ENCODE results near the gene PEX11B.

PEX11B gene

GRCh38 chr1:145906954-145907753, 11.4 kb downstream of the PEX11B start:
- Mint-ChIP-seq H3K4me3 (no peak overlapping the region), H3K27ac (no peak overlapping the region), H3K36me3 (ENCODE audit: low read depth) (peaks cover 10% of the 10 kb centered on the region), H3K9me3 (no peaks in the 10 kb centered on the region), H3K27me3 (ENCODE audit: low read depth) (no peaks in the 10 kb centered on the region), H3K4me1 (ENCODE audit: low read depth) (peaks cover 5% of the 10 kb centered on the region)

- Mint-ChIP-seq H3K27me3 (ENCODE audit: low read depth) (no peaks in the 10 kb centered on the region), H3K27ac (no peak overlapping the region)
Observed at GRCh38 chr1:145901312-145902021, 17.1 kb downstream of the PEX11B start.

GRCh38 chr1:145898756-145899155, 19.8 kb downstream of the PEX11B start:
- Mint-ChIP-seq H3K4me3 (no peak overlapping the region), H3K4me1 (ENCODE audit: low read depth) (no peaks in the 10 kb centered on the region), H3K27me3 (ENCODE audit: low read depth) (no peaks in the 10 kb centered on the region), H3K27ac (no peak overlapping the region), H3K9me3 (no peaks in the 10 kb centered on the region), H3K36me3 (ENCODE audit: low read depth) (no peaks in the 10 kb centered on the region)

More at GRCh38 chr1:145901312-145902021, 17.1 kb downstream of the PEX11B start:
- Mint-ChIP-seq H3K4me1 (ENCODE audit: low read depth) (no peaks in the 10 kb centered on the region), H3K9me3 (no peaks in the 10 kb centered on the region), H3K36me3 (ENCODE audit: low read depth) (no peaks in the 10 kb centered on the region), H3K4me3 (no peak overlapping the region)

- H3K9me3 Mint-ChIP-seq = no peaks in the 10 kb centered on the region
- H3K27me3 Mint-ChIP-seq (ENCODE audit: low read depth) = no peaks in the 10 kb centered on the region
- no peak overlapping the region for H3K27ac Mint-ChIP-seq
- H3K4me3 Mint-ChIP-seq = no peak overlapping the region
- H3K4me1 Mint-ChIP-seq (ENCODE audit: low read depth) = no peaks in the 10 kb centered on the region
- no peaks in the 10 kb centered on the region for H3K36me3 Mint-ChIP-seq (ENCODE audit: low read depth)
Observed at GRCh38 chr1:145897969-145898368, 20.5 kb downstream of the PEX11B start.

GRCh38 chr1:145895471-145895870, 23.0 kb downstream of the PEX11B start:
- Mint-ChIP-seq H3K4me3 (no peak overlapping the region), H3K4me1 (ENCODE audit: low read depth) (peaks cover 2% of the 10 kb centered on the region), H3K27me3 (ENCODE audit: low read depth) (no peaks in the 10 kb centered on the region), H3K27ac (no peak overlapping the region), H3K36me3 (ENCODE audit: low read depth) (no peaks in the 10 kb centered on the region), H3K9me3 (no peaks in the 10 kb centered on the region)

- Mint-ChIP-seq H3K4me1 (ENCODE audit: low read depth) (peaks cover 2% of the 10 kb centered on the region), H3K27ac (no peak overlapping the region), H3K27me3 (ENCODE audit: low read depth) (no peaks in the 10 kb centered on the region), H3K4me3 (no peak overlapping the region), H3K36me3 (ENCODE audit: low read depth) (no peaks in the 10 kb centered on the region), H3K9me3 (no peaks in the 10 kb centered on the region)
Observed at GRCh38 chr1:145893306-145894055, 25.0 kb downstream of the PEX11B start.

GRCh38 chr1:145892486-145893087, 25.9 kb downstream of the PEX11B start:
- Mint-ChIP-seq H3K27me3 (ENCODE audit: low read depth) (no peaks in the 10 kb centered on the region), H3K36me3 (ENCODE audit: low read depth) (no peaks in the 10 kb centered on the region), H3K4me3 (no peak overlapping the region), H3K27ac (no peak overlapping the region), H3K4me1 (ENCODE audit: low read depth) (peaks cover 2% of the 10 kb centered on the region), H3K9me3 (no peaks in the 10 kb centered on the region)

GRCh38 chr1:145891587-145892485, 26.7 kb downstream of the PEX11B start:
- H3K4me1 Mint-ChIP-seq (ENCODE audit: low read depth) = peaks cover 3% of the 10 kb centered on the region
- H3K4me3 Mint-ChIP-seq = no peak overlapping the region
- H3K9me3 Mint-ChIP-seq = no peaks in the 10 kb centered on the region
- no peak overlapping the region for H3K27ac Mint-ChIP-seq
- no peaks in the 10 kb centered on the region for H3K36me3 Mint-ChIP-seq (ENCODE audit: low read depth)
- no peaks in the 10 kb centered on the region for H3K27me3 Mint-ChIP-seq (ENCODE audit: low read depth)

GRCh38 chr1:145891143-145891542, 27.4 kb downstream of the PEX11B start:
- Mint-ChIP-seq H3K9me3 (no peaks in the 10 kb centered on the region), H3K4me1 (ENCODE audit: low read depth) (peaks cover 4% of the 10 kb centered on the region), H3K27ac (no peak overlapping the region)

GRCh38 chr1:145889722-145890121, 28.8 kb downstream of the PEX11B start:
- Mint-ChIP-seq H3K36me3 (ENCODE audit: low read depth) (no peaks in the 10 kb centered on the region), H3K4me3 (no peak overlapping the region), H3K27me3 (ENCODE audit: low read depth) (peaks cover 8% of the 10 kb centered on the region), H3K9me3 (no peaks in the 10 kb centered on the region), H3K4me1 (ENCODE audit: low read depth) (peaks cover 12% of the 10 kb centered on the region), H3K27ac (no peak overlapping the region)

More at GRCh38 chr1:145891143-145891542, 27.4 kb downstream of the PEX11B start:
- H3K36me3 Mint-ChIP-seq (ENCODE audit: low read depth) = no peaks in the 10 kb centered on the region
- no peaks in the 10 kb centered on the region for H3K27me3 Mint-ChIP-seq (ENCODE audit: low read depth)
- no peak overlapping the region for H3K4me3 Mint-ChIP-seq

- H3K27ac Mint-ChIP-seq = no peak overlapping the region
- no peaks in the 10 kb centered on the region for H3K36me3 Mint-ChIP-seq (ENCODE audit: low read depth)
- peaks cover 26% of the 10 kb centered on the region for H3K27me3 Mint-ChIP-seq (ENCODE audit: low read depth)
- H3K4me3 Mint-ChIP-seq = no peak overlapping the region
- H3K9me3 Mint-ChIP-seq = no peaks in the 10 kb centered on the region
- peaks cover 13% of the 10 kb centered on the region for H3K4me1 Mint-ChIP-seq (ENCODE audit: low read depth)
Observed at GRCh38 chr1:145887631-145888030, 30.9 kb downstream of the PEX11B start.

- Mint-ChIP-seq H3K27ac (no peak overlapping the region), H3K36me3 (ENCODE audit: low read depth) (no peaks in the 10 kb centered on the region), H3K4me1 (ENCODE audit: low read depth) (peaks cover 12% of the 10 kb centered on the region), H3K4me3 (peak overlapping the region; percentile 76), H3K27me3 (ENCODE audit: low read depth) (peaks cover 28% of the 10 kb centered on the region), H3K9me3 (no peaks in the 10 kb centered on the region)
Observed at GRCh38 chr1:145886816-145887215, 31.7 kb downstream of the PEX11B start.

GRCh38 chr1:145886390-145886789, 32.1 kb downstream of the PEX11B start:
- Mint-ChIP-seq H3K4me1 (ENCODE audit: low read depth) (peaks cover 12% of the 10 kb centered on the region), H3K4me3 (peak overlapping the region; percentile 76), H3K36me3 (ENCODE audit: low read depth) (no peaks in the 10 kb centered on the region), H3K9me3 (no peaks in the 10 kb centered on the region), H3K27me3 (ENCODE audit: low read depth) (peaks cover 30% of the 10 kb centered on the region), H3K27ac (no peak overlapping the region)

Measured in T-helper 1 cell treated with Interleukin-12 subunit alpha and Interleukin-12 subunit beta and Interleukin-4 antibody, amounts not matched to agents 30 μg/mL and 1 μg/mL, for 36 hours (primary cell).